Ovary (tissue), 3 donors: ENCODE measurements around the gene NEDD4L.

Experiments used
- CTCF ChIP-seq, 3 donors: fragments of 450-650 bp in 2 of 3; fragments of 200-600 bp in 1 of 3; IDR thresholded peaks; one replicate each; pipeline versions ENCODE4 v1.5.1 to v1.8.0; 2016 to 2022; ENCODE audit warnings: antibody characterized with exemption in 3 of 3, mild to moderate bottlenecking in 1 of 3
- EP300 ChIP-seq: sonication (generic); formaldehyde crosslinking; IDR thresholded peaks from one replicate; pipeline ENCODE4 v1.6.1; 2017; ENCODE audit warnings: antibody characterized with exemption
- POLR2A ChIP-seq: fragments of 450-650 bp; IDR thresholded peaks from one replicate; pipeline ENCODE4 v1.6.1; 2017; ENCODE audit warnings: antibody characterized with exemption, mild to moderate bottlenecking, moderate library complexity
- donor health status: DM: no; HTN: no; CAD: no.

DNA sequence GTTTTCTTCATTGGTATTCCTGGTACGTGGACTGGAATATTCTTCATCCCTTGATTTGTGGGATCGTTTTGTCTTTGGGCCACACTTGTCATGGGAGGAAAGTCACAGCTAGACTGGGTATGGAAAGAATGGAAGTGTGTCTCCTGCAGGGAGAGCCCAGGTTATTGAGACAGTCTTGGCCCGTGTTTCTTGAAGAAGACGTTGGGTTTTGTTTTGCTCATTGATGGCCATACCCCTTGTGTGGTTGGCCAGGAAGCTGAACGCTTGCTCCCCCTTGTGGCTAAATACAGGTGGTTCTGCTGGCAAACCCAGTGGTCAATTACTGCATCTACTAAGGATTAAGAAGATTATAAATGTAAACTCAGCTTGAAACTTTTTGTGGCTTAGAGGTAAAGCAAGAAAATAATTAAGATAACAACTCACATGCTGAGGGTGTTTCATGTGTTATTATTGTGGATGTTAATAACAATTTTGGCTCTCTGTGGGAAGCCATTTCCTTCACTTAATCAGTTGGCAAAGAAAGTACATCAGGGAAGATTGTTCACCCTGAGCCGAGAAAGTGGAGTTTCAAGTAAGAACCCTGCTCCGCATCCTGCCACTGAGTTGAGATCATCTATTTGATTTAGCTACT lies 91.8 kb downstream of the NEDD4L start:
- TF ChIP-seq EP300 (no peak), POLR2A (no peak), CTCF (IDR thresholded peaks at IDR 0.05) (peak; percentile 61 to 74 (median 68))
